RKO (cell line): Measurements from ENCODE around the gene EIF3I.

Experiments
- DNase-seq: peaks from one replicate; pipeline ENCODE4 v3.0.0-alpha.2; 2016; ENCODE audit warnings: low spot score

The EIF3I gene

GRCh38 chr1:32266921-32267591, 44.8 kb downstream of the EIF3I start:
- DNase-seq: no peak

GRCh38 chr1:32269744-32270143, 47.5 kb downstream of the EIF3I start:
- DNase-seq: no peak

- no peak for DNase-seq
These were observed 50.6 kb downstream of the EIF3I start for GRCh38 chr1:32272557-32273390.

- no peak for DNase-seq
These were observed 51.4 kb downstream of the EIF3I start for GRCh38 chr1:32273391-32274208.

GRCh38 chr1:32274646-32275340, 52.6 kb downstream of the EIF3I start:
- DNase-seq: no peak

- no peak for DNase-seq
These were observed 53.2 kb downstream of the EIF3I start for GRCh38 chr1:32275424-32275823.

- no peak for DNase-seq
These were observed 54.0 kb downstream of the EIF3I start for GRCh38 chr1:32276032-32276782.
